ENCODE results near the gene RBP3. TPM values are rescaled to one million over a fixed set of nuclear protein-coding genes. Genes with fewer than 3 reads are reported as not detected.

Gene RBP3
- total and polyA plus RNA-seq, 4 donors, result not detected

- WGBS, result 95% methylated on average over 3 of the region's 3 CpGs
- H3K4me1 ChIP-seq (ENCODE audit: control insufficient read depth in 4 of 4, insufficient read depth in 4 of 4, low read length in 3 of 4), result no peaks in the 10 kb centered on the region
- H3K27me3 ChIP-seq (ENCODE audit: control insufficient read depth in 4 of 4, insufficient read depth in 4 of 4, low read length in 3 of 4), result peaks cover 0 to 2% (median 0%) of the 10 kb centered on the region in 4 donors
- DNase-seq (ENCODE audit: low spot score), result no peak
- no peak overlapping the region for H3K4me3 ChIP-seq (ENCODE audit: low read depth in 1 of 3, low read length in 3 of 3)
- no peak for TF ChIP-seq EGR1 (IDR thresholded peaks at IDR 0.05; ENCODE audit: low read depth in 2 of 2)
- no peak for TF ChIP-seq REST (IDR thresholded peaks at IDR 0.05)
- no peak for TF ChIP-seq YY1 (IDR thresholded peaks at IDR 0.05)
- no peak for TF ChIP-seq HNF4G (IDR thresholded peaks at IDR 0.05)
- no peak for TF ChIP-seq MAX (IDR thresholded peaks at IDR 0.05)
- TF ChIP-seq TAF1 (conservative IDR thresholded peaks at IDR 0.05), result no peak
- no peak for TF ChIP-seq NR2F2 (IDR thresholded peaks at IDR 0.05)
- TF ChIP-seq FOXA1 (IDR thresholded peaks at IDR 0.05), result no peak
- TF ChIP-seq RAD21 (IDR thresholded peaks at IDR 0.05), result no peak
- no peak for TF ChIP-seq GABPA (IDR thresholded peaks at IDR 0.05 in 1 of 2, conservative IDR thresholded peaks at IDR 0.05 in 1 of 2)
- TF ChIP-seq FOXA2 (IDR thresholded peaks at IDR 0.05), result no peak
- no peak for TF ChIP-seq JUND (IDR thresholded peaks at IDR 0.05)
- no peak for TF ChIP-seq HNF4A (conservative IDR thresholded peaks at IDR 0.05)
- TF ChIP-seq ATF3 (IDR thresholded peaks at IDR 0.05), result no peak
- TF ChIP-seq SP1 (IDR thresholded peaks at IDR 0.05), result no peak
- TF ChIP-seq CTCF (IDR thresholded peaks at IDR 0.05; ENCODE audit: low read depth, low read length, missing input control), result no peak
- TF ChIP-seq ZBTB33 (IDR thresholded peaks at IDR 0.05), result no peak
- no peak for TF ChIP-seq RXRA (IDR thresholded peaks at IDR 0.05)
- no peak overlapping the region for H3K9ac ChIP-seq (ENCODE audit: low read depth in 1 of 2, low read length in 2 of 2)
- H3K27ac ChIP-seq (ENCODE audit: low read depth in 1 of 2, low read length in 2 of 2), result no peak overlapping the region
- no peaks in the 10 kb centered on the region for H3K36me3 ChIP-seq (ENCODE audit: control insufficient read depth in 4 of 4, insufficient read depth in 3 of 4, low read depth in 1 of 4, low read length in 3 of 4)
- peaks cover 0 to 6% (median 3%) of the 10 kb centered on the region in 4 donors for H3K9me3 ChIP-seq (ENCODE audit: control insufficient read depth in 4 of 4, low read length in 3 of 4)
Observed at GRCh38 chr10:47400786-47401185, 52.6 kb downstream of the RBP3 start.
